HAP-1 (cell line): ENCODE measurements around the gene TRIM54.
"Not testable (repeated sequence)": the region's sequence is repeated elsewhere in the genome, so short reads cannot be mapped to it uniquely, and the experiment has no call there.

ENCODE experiments used
- DNase-seq, 2 experiments: peaks; one replicate each; pipeline ENCODE4 v3.0.0-alpha.2; 2016 to 2020; ENCODE audit warnings: low spot score in 2 of 2
- H3K27me3 ChIP-seq: fragments of 250-450 bp; sonication (Bioruptor Pico); 2 replicates; pipeline ENCODE4 v1.5.1; 2020; ENCODE audit warnings: low read depth, mild to moderate bottlenecking, moderate library complexity
- H3K36me3 ChIP-seq: fragments of 250-450 bp; sonication (Bioruptor Pico); replicated peaks from 2 replicates; pipeline ENCODE4 v1.5.1; 2020; ENCODE audit warnings: mild to moderate bottlenecking
- H3K4me1 ChIP-seq: fragments of 250-450 bp; sonication (Bioruptor Pico); 2 replicates; pipeline ENCODE4 v1.5.1; 2020; ENCODE audit warnings: mild to moderate bottlenecking
- H3K4me3 ChIP-seq: fragments of 250-450 bp; sonication (Bioruptor Pico); 2 replicates; pipeline ENCODE4 v1.5.1; 2020; ENCODE audit warnings: mild to moderate bottlenecking, moderate library complexity
- H3K9me3 ChIP-seq: fragments of 250-450 bp; sonication (Bioruptor Pico); 2 replicates; pipeline ENCODE4 v1.5.1; 2020; ENCODE audit warnings: mild to moderate bottlenecking, moderate library complexity
- in situ Hi-C: fragments of 300-500 bp; cut with MboI; formaldehyde crosslinking; loops from 3 replicates; pipeline ENCODE4 v1.14.3; 2020; ENCODE audit warnings: low sequenced_read_pairs, inconsistent platforms, mixed read lengths

TRIM54 gene

GRCh38 chr2:27280826-27281225, 1.4 kb upstream of the TRIM54 start:
- in situ Hi-C loops, result loop anchor here (10.0 kb wide), 2 partner anchors 176 to 316 kb away; no protein-coding TSS in a partner anchor
- H3K27me3 ChIP-seq, result no peaks in the 10 kb centered on the region
- no peak overlapping the region for H3K4me3 ChIP-seq
- H3K9me3 ChIP-seq, result no peaks in the 10 kb centered on the region
- no peak for DNase-seq
- H3K36me3 ChIP-seq, result no peaks in the 10 kb centered on the region
- peaks cover 46% of the 10 kb centered on the region for H3K4me1 ChIP-seq

GRCh38 chr2:27281442-27281841, 787 bp upstream of the TRIM54 start:
- Histone ChIP-seq H3K36me3 (no peaks in the 10 kb centered on the region), H3K4me3 (no peak overlapping the region), H3K4me1 (peaks cover 52% of the 10 kb centered on the region), H3K9me3 (no peaks in the 10 kb centered on the region), H3K27me3 (no peaks in the 10 kb centered on the region)
- DNase-seq, result no peak
- in situ Hi-C loops, result loop anchor here (10.0 kb wide), 2 partner anchors 177 to 317 kb away; no protein-coding TSS in a partner anchor

GRCh38 chr2:27282892-27283291, 663 bp downstream of the TRIM54 start:
- H3K4me3 ChIP-seq, result peak overlapping the region; percentile 20
- H3K9me3 ChIP-seq, result no peaks in the 10 kb centered on the region
- peaks cover 61% of the 10 kb centered on the region for H3K4me1 ChIP-seq
- H3K27me3 ChIP-seq, result no peaks in the 10 kb centered on the region
- in situ Hi-C loops, result loop anchor here (10.0 kb wide), 2 partner anchors 178 to 318 kb away; no protein-coding TSS in a partner anchor
- H3K36me3 ChIP-seq, result no peaks in the 10 kb centered on the region
- peak in 1 of 2 experiments; percentile 63 for DNase-seq

GRCh38 chr2:27284996-27285395, 2.8 kb downstream of the TRIM54 start:
- in situ Hi-C loops, result loop anchor here (10.0 kb wide), 2 partner anchors 180 to 320 kb away; no protein-coding TSS in a partner anchor
- Histone ChIP-seq H3K9me3 (no peaks in the 10 kb centered on the region), H3K4me3 (no peak overlapping the region), H3K27me3 (no peaks in the 10 kb centered on the region), H3K4me1 (peaks cover 57% of the 10 kb centered on the region), H3K36me3 (no peaks in the 10 kb centered on the region)
- no peak for DNase-seq

- Histone ChIP-seq H3K9me3 (no peaks in the 10 kb centered on the region), H3K27me3 (no peaks in the 10 kb centered on the region), H3K4me3 (no peak overlapping the region), H3K4me1 (peaks cover 56% of the 10 kb centered on the region), H3K36me3 (no peaks in the 10 kb centered on the region)
- in situ Hi-C loops, result loop anchor here (10.0 kb wide), 2 partner anchors 181 to 321 kb away; no protein-coding TSS in a partner anchor
- DNase-seq, result peak; percentile 74 to 75
Measured at GRCh38 chr2:27285481-27285880, 3.3 kb downstream of the TRIM54 start.

- no peak overlapping the region for H3K4me3 ChIP-seq
- no peak for DNase-seq
- no peaks in the 10 kb centered on the region for H3K9me3 ChIP-seq
- no peaks in the 10 kb centered on the region for H3K36me3 ChIP-seq
- peaks cover 44% of the 10 kb centered on the region for H3K4me1 ChIP-seq
- in situ Hi-C loops, result loop anchor here (10.0 kb wide), 2 partner anchors 184 to 324 kb away; no protein-coding TSS in a partner anchor
- no peaks in the 10 kb centered on the region for H3K27me3 ChIP-seq
Measured at GRCh38 chr2:27288610-27289009, 6.4 kb downstream of the TRIM54 start.

- in situ Hi-C loops, result no loop called here
- Histone ChIP-seq H3K4me1 (peaks cover 31% of the 10 kb centered on the region), H3K4me3 (no peak overlapping the region), H3K9me3 (no peaks in the 10 kb centered on the region), H3K27me3 (no peaks in the 10 kb centered on the region), H3K36me3 (no peaks in the 10 kb centered on the region)
- no peak for DNase-seq
Measured at GRCh38 chr2:27290549-27290948, 8.3 kb downstream of the TRIM54 start.

GRCh38 chr2:27291865-27292264, 9.6 kb downstream of the TRIM54 start:
- Histone ChIP-seq H3K9me3 (no peaks in the 10 kb centered on the region), H3K36me3 (peaks cover 4% of the 10 kb centered on the region; the same call in 1 of the 2 replicates), H3K27me3 (no peaks in the 10 kb centered on the region), H3K4me1 (peaks cover 19% of the 10 kb centered on the region), H3K4me3 (no peak overlapping the region)
- in situ Hi-C loops, result no loop called here
- peak; percentile 25 to 41 for DNase-seq

- Histone ChIP-seq H3K4me1 (peaks cover 15% of the 10 kb centered on the region), H3K9me3 (no peaks in the 10 kb centered on the region), H3K36me3 (peaks cover 4% of the 10 kb centered on the region; the same call in 1 of the 2 replicates), H3K27me3 (no peaks in the 10 kb centered on the region), H3K4me3 (no peak overlapping the region)
- DNase-seq, result no peak
- in situ Hi-C loops, result no loop called here
Measured at GRCh38 chr2:27294928-27295327, 12.7 kb downstream of the TRIM54 start.

- H3K4me1 ChIP-seq, result peaks cover 15% of the 10 kb centered on the region
- peaks cover 8% of the 10 kb centered on the region; the same call in 1 of the 2 replicates for H3K36me3 ChIP-seq
- H3K27me3 ChIP-seq, result no peaks in the 10 kb centered on the region
- in situ Hi-C loops, result no loop called here
- no peak for DNase-seq
- H3K9me3 ChIP-seq, result no peaks in the 10 kb centered on the region
- H3K4me3 ChIP-seq, result no peak overlapping the region
Measured at GRCh38 chr2:27296481-27296880, 14.3 kb downstream of the TRIM54 start.

- H3K36me3 ChIP-seq, result peaks cover 8% of the 10 kb centered on the region; the same call in 1 of the 2 replicates
- H3K27me3 ChIP-seq, result no peaks in the 10 kb centered on the region
- peaks cover 15% of the 10 kb centered on the region for H3K4me1 ChIP-seq
- H3K9me3 ChIP-seq, result no peaks in the 10 kb centered on the region
- DNase-seq, result no peak
- in situ Hi-C loops, result no loop called here
- H3K4me3 ChIP-seq, result no peak overlapping the region
Measured at GRCh38 chr2:27297195-27297594, 15.0 kb downstream of the TRIM54 start.

- Histone ChIP-seq H3K4me3 (no peak overlapping the region), H3K9me3 (no peaks in the 10 kb centered on the region), H3K27me3 (no peaks in the 10 kb centered on the region), H3K36me3 (peaks cover 8% of the 10 kb centered on the region; the same call in 1 of the 2 replicates), H3K4me1 (peaks cover 9% of the 10 kb centered on the region)
- no peak for DNase-seq
- in situ Hi-C loops, result no loop called here
Measured at GRCh38 chr2:27298391-27299080, 16.3 kb downstream of the TRIM54 start.

GRCh38 chr2:27300606-27301005, 18.4 kb downstream of the TRIM54 start:
- H3K4me1 ChIP-seq, DNase-seq, H3K4me3 ChIP-seq, H3K36me3 ChIP-seq, in situ Hi-C loops, H3K9me3 ChIP-seq, H3K27me3 ChIP-seq: not testable (repeated sequence)
